UCSD-AML1 (cell line): Measurements from ENCODE around the gene EVI5.
"Not testable (repeated sequence)": the region's sequence is repeated elsewhere in the genome, so short reads cannot be mapped to it uniquely, and the experiment has no call there.

Source experiments
- DNase-seq: peaks from one replicate; lab custom pipeline; 2025; ENCODE audit not compliant: unreplicated experiment; lab: John Stamatoyannopoulos, UW

The EVI5 gene

DNA sequence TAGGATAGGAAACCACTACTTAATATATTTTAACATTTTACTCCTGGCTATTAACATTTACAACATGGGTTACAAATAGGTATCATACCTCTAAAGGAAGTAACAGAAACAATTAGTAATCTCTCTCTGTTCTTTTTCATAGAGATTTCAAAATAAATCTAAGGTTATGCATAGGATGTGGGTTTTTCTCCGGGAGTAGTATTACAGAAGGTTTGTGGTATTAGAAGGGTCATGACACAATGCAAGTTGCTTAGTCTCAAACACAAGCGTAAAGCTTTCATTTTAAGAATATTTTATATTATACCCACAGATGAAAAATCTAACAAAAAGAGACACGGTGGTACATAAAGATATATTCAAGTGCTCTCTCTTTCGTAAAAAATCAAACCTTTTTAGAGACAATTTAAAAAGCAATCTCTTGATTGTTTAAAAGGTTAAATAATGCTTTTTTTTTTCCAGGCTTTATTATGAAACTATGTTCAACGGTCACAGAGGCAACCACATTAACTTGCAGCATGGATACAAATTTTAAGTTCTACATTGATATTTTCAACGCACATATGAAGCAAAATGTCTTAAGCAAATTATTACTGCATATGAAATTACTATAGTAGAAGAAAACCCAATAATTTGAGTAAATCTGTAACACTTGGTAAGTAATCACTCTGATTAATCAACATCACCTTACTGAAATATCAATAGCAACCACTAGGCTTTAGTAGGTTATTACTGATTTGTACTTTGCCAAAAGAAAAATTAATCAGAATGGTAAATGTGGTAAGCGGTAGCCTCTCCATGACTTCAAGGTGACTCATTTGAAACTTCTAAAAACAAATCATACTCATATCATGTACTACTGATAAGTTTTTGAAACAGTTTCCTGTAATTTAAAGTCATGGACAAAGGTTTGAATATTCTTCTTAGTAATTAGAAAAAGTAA, 200.8 kb downstream of the EVI5 start:
- DNase-seq, result no peak

- DNase-seq, result no peak
Observed at GRCh38 chr1:92577261-92577895, 207.5 kb downstream of the EVI5 start.

- no peak for DNase-seq
Observed at GRCh38 chr1:92575123-92575522, 209.8 kb downstream of the EVI5 start.

GRCh38 chr1:92572520-92572919, 212.4 kb downstream of the EVI5 start:
- no peak for DNase-seq

DNA sequence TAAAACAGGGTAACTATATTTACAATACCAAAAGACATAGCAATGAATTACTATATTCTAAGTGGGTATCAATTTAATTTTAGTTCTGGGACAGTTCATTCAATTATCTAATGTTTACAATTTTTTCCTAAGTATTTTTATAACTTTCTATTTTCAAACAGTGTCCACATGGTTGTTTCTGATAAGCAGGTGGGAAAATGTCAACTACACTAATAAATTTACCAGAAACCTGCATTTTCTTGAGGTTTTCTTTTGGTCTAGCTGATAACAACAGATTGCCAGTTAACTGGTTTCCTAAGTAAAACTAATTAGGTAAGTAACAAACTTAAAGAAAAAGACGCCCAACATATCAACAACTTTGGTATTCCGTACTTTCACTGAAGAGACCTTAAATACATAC, 213.3 kb downstream of the EVI5 start:
- no peak for DNase-seq

DNA sequence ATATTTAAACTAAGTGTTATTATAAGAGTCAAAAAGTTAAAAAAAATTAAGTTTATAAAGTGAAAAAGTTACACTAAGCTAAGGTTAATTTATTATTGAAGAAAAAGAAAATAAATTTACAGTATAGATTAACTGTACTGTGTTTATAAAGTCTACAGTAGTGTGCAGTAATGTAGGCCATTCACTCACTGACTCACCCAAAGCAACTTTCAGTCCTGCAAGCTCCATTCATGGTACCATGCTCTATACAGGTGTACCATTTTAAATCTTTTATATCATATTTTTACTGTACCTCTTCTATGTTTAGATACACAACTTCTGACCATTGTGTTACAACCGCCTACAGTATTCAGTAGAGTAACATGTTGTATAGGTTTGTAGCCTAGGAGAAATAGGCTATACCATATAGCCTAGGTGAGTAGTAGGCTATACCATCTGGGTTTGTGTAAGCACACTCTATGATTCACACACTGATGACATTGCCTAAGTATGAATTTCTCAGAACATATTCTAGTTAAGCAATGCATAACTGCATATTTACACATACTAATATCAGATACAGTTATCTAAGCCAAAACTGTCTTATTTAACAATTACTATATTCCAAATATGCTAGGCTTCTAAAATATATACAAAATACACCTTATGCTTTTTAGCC, 217.6 kb downstream of the EVI5 start:
- no peak for DNase-seq

- no peak for DNase-seq
Observed at GRCh38 chr1:92563457-92564216, 221.3 kb downstream of the EVI5 start.

- no peak for DNase-seq
Observed at GRCh38 chr1:92556350-92556749, 228.6 kb downstream of the EVI5 start.

GRCh38 chr1:92554216-92554615, 230.7 kb downstream of the EVI5 start:
- DNase-seq, result no peak

- DNase-seq, result no peak
Observed at GRCh38 chr1:92551916-92552315, 233.0 kb downstream of the EVI5 start.

DNA sequence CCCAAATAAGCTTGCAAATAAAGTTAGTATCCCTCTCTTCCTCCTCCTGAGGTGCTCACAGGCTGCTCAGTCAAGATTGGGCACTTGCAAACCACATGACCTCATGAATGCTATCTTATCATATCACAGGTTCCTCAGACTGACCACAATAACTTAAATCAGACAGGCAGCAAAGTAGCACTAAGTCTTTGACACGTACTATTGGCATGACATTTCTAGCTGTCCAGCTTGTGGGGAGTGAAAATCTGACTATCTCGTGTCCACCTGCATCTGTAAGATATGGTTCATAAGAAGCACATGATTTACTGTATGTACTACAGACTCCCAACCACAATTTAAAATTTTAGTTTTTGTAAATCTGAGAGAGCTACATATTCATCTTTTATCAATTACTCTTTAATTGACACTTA, 240.1 kb downstream of the EVI5 start:
- DNase-seq, result no peak

DNA sequence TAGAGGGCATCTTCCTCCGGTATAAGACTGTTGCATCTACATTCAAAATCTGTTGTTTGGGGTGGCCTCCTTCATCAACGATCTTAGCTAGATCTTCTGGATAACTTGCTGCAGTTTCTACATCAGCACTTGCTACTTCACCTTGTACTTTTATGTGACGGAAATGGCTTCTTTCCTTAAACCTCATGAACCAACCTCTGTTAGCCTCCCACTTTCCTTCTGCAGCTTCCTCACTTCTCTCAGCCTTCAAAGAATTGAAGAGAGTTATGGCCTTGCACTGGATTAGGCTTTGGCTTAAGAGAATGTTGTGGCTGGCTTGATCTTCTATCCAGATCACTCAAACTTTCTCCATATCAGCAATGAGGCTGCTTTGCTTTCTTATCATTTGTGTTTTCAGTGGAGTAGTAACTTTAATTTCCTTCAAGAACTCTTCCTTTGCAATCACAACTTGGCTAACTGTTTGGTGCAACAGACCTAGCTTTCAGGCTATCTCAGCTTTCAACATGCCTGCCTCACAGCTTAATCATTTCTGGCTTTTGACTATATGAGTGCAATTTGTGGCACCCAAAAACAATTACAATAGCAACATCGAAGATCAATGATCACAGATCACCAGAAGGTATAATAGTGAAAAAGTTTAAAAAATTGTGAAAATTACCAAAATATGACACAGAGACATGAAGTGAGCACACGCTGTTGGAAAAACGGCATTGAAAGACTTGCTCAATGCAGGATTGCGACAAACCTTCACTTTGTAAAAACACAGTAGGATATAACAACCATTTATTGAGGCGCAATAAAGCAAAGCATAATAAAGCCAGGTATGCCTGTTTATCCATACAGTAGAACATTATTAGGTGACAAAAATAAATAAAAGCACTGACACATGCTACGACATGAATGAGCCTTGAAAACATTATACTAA, 241.5 kb downstream of the EVI5 start:
- DNase-seq, result no peak

DNA sequence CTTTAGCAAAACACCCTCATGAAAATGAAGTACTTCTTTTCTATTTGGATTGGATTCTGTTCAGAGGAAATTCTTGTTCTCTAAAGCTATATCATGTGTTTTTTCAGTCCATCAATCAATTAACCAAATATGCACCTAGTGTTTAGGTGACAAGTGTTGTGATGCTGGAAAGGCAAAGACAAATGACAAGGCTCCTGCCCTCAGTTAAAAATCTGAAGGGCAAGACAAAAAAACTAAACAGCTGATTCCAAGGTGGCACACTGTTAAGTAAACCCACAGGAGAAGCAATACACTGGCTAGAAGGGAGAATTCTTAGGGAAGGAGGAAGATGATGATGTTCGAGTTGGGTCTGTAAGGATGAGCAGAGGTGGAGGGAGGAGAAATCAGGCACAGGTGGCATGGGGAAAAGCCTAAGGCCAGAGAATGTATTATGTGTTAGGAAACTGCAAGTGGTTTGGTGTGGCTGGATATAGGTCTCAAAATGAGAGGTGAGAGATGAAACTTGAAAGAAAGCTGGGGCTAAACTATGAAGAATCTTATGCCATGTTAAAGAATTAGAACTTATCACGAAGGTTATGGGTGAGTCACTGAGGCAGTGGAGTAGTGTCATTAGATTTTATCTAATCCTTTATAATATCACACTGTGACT, 246.4 kb downstream of the EVI5 start:
- DNase-seq, result no peak

GRCh38 chr1:92538048-92538412, 246.9 kb downstream of the EVI5 start:
- DNase-seq, result no peak

GRCh38 chr1:92536980-92537884, 247.7 kb downstream of the EVI5 start:
- DNase-seq, result no peak

- DNase-seq, result no peak
Observed at GRCh38 chr1:92536211-92536979, 248.5 kb downstream of the EVI5 start.

- DNase-seq, result not testable (repeated sequence)
Observed at GRCh38 chr1:92532371-92532770, 252.5 kb downstream of the EVI5 start.

DNA sequence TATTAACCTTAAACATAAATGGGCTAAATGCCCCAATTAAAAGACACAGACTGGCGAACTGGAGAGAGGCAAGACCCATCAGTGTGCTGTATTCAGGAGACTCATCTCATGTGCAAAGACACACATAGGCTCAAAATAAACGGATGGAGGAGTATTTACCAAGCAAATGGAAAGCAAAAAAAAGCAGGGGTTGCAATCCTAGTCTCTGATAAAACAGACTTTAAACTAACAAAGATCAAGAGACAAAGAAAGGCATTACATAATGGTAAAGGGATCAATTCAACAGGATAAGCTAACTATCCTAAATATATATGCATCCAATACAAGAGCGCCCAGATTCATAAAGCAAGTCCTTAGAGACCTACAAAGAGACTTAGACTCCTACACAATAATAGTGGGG, 253.0 kb downstream of the EVI5 start:
- not testable (repeated sequence) for DNase-seq
